Hematopoietic multipotent progenitor cell (in vitro differentiated cells): ENCODE measurements around the gene KRT78. TPM values are rescaled to one million over a fixed set of nuclear protein-coding genes. Genes with fewer than 3 reads are reported as not detected.
A peak's percentile ranks its signal among the peaks of the same experiment; 100 is the strongest.
"Not testable (repeated sequence)": the region's sequence is repeated elsewhere in the genome, so short reads cannot be mapped to it uniquely, and the experiment has no call there.

Source experiments
- DNase-seq, 3 donors: peaks; one replicate each; pipeline ENCODE4 v3.0.0-alpha.2; 2011 to 2015; ENCODE audit warnings: low read depth in 2 of 3, low spot score in 2 of 3
- total RNA-seq: library from RNA; depleted of rRNA; stranded (reverse); fragments of >200 nt; gene quantifications from one replicate; pipeline ENCODE4 v1.2.3, GENCODE V29; 2012

The KRT78 gene
- total RNA-seq = not detected

- DNase-seq = no peak
Measured at GRCh38 chr12:52848661-52849255, at the start of gene KRT78. Gene KRT78 (minus strand): TSS chr12:52848994. CDS start chr12:52848930, 64 bp downstream.

- no peak for DNase-seq
Measured at GRCh38 chr12:52896190-52897100, 47.7 kb upstream of the KRT78 start.

GRCh38 chr12:52895726-52896189, 47.0 kb upstream of the KRT78 start:
- DNase-seq = no peak

- no peak for DNase-seq
Measured at GRCh38 chr12:52892974-52893373, 44.2 kb upstream of the KRT78 start.

GRCh38 chr12:52892207-52892852, 43.5 kb upstream of the KRT78 start:
- DNase-seq = no peak

GRCh38 chr12:52891044-52891443, 42.2 kb upstream of the KRT78 start:
- no peak for DNase-seq

GRCh38 chr12:52890417-52890816, 41.6 kb upstream of the KRT78 start:
- no peak for DNase-seq

GRCh38 chr12:52884526-52885293, 35.9 kb upstream of the KRT78 start:
- DNase-seq = peak; percentile 64 to 82 (median 70)

GRCh38 chr12:52880499-52880898, 31.7 kb upstream of the KRT78 start:
- not testable (repeated sequence) for DNase-seq

- DNase-seq = peak in 2 of 3 donors; percentile 81 to 83
Measured at GRCh38 chr12:52879394-52880351, 30.9 kb upstream of the KRT78 start.

GRCh38 chr12:52878507-52879393, 30.0 kb upstream of the KRT78 start:
- DNase-seq = no peak

GRCh38 chr12:52877242-52877641, 28.4 kb upstream of the KRT78 start:
- no peak for DNase-seq

- no peak for DNase-seq
Measured at GRCh38 chr12:52876372-52876771, 27.6 kb upstream of the KRT78 start.

GRCh38 chr12:52874573-52875435, 26.0 kb upstream of the KRT78 start:
- no peak for DNase-seq

GRCh38 chr12:52873832-52874572, 25.2 kb upstream of the KRT78 start:
- peak in 2 of 3 donors; percentile 88 to 90 for DNase-seq

GRCh38 chr12:52873513-52873831, 24.7 kb upstream of the KRT78 start:
- DNase-seq = no peak
